HG03442 (cell line): ENCODE data around the gene KCNAB2.

Source experiments
- ATAC-seq: cut with Tn5 transposase; IDR thresholded peaks from one replicate; pipeline ENCODE4 v1.9.1; 2021; ENCODE audit warnings: mild to moderate bottlenecking, moderate library complexity; ENCODE audit not compliant: unreplicated experiment

KCNAB2 gene

GRCh38 chr1:6124746-6125365, 79.2 kb downstream of the KCNAB2 start:
- no peak for ATAC-seq

- no peak for ATAC-seq
Measured at GRCh38 chr1:6125366-6125765, 79.7 kb downstream of the KCNAB2 start.

GRCh38 chr1:6126028-6126427, 80.3 kb downstream of the KCNAB2 start:
- ATAC-seq: no peak

GRCh38 chr1:6126521-6127067, 80.9 kb downstream of the KCNAB2 start:
- ATAC-seq: no peak

- ATAC-seq: no peak
Measured at GRCh38 chr1:6127587-6128163, 82.0 kb downstream of the KCNAB2 start.

GRCh38 chr1:6128276-6129081, 82.8 kb downstream of the KCNAB2 start:
- no peak for ATAC-seq

- ATAC-seq: no peak
Measured at GRCh38 chr1:6129313-6129712, 83.6 kb downstream of the KCNAB2 start.

- no peak for ATAC-seq
Measured at GRCh38 chr1:6130036-6130435, 84.3 kb downstream of the KCNAB2 start.

GRCh38 chr1:6130596-6130995, 84.9 kb downstream of the KCNAB2 start:
- ATAC-seq: no peak

GRCh38 chr1:6131561-6131960, 85.9 kb downstream of the KCNAB2 start:
- ATAC-seq: no peak

GRCh38 chr1:6133146-6133895, 87.6 kb downstream of the KCNAB2 start:
- ATAC-seq: no peak

GRCh38 chr1:6134206-6134605, 88.5 kb downstream of the KCNAB2 start:
- ATAC-seq: no peak

GRCh38 chr1:6134741-6135510, 89.2 kb downstream of the KCNAB2 start:
- no peak for ATAC-seq

GRCh38 chr1:6136516-6137220, 91.0 kb downstream of the KCNAB2 start:
- ATAC-seq: no peak

GRCh38 chr1:6137758-6138157, 92.1 kb downstream of the KCNAB2 start:
- ATAC-seq: no peak

GRCh38 chr1:6140413-6140812, 94.7 kb downstream of the KCNAB2 start:
- ATAC-seq: no peak

- no peak for ATAC-seq
Measured at GRCh38 chr1:6141592-6141991, 95.9 kb downstream of the KCNAB2 start.

GRCh38 chr1:6142036-6142621, 96.4 kb downstream of the KCNAB2 start:
- no peak for ATAC-seq

GRCh38 chr1:6142734-6143133, 97.0 kb downstream of the KCNAB2 start:
- ATAC-seq: no peak
